Measurements from ENCODE around the gene SLC22A17. TPM values are rescaled to one million over a fixed set of nuclear protein-coding genes. Genes with fewer than 3 reads are reported as not detected.

The SLC22A17 gene
- total and polyA plus RNA-seq, 2 of the 8 experiments (the other 6 are each of a cell fraction or from before 2014, with no cell fraction given), result 43.0 to 49.0 TPM

- no peak for TF ChIP-seq PHF8 (conservative IDR thresholded peaks at IDR 0.05; ENCODE audit: low read depth, low read length)
These were observed 28.3 kb upstream of the SLC22A17 start (continued) for GRCh38 chr14:23380976-23381375.

Measured in H1 (cell line).